HUES48 (cell line): ENCODE data around the gene TNFSF10.
A peak's percentile ranks its signal among the peaks of the same experiment; 100 is the strongest.
"Not testable (repeated sequence)": the region's sequence is repeated elsewhere in the genome, so short reads cannot be mapped to it uniquely, and the experiment has no call there.

Source experiments
- H3K27ac ChIP-seq: one replicate; pipeline ENCODE4 v1.7.0; 2013; ENCODE audit warnings: low read depth, low read length, inconsistent platforms
- H3K27me3 ChIP-seq: 2 replicates; pipeline ENCODE4 v1.6.1; 2013; ENCODE audit warnings: mild to moderate bottlenecking, low read length; ENCODE audit not compliant: control insufficient read depth, insufficient read depth
- H3K36me3 ChIP-seq: 2 replicates; pipeline ENCODE4 v1.6.1; 2013; ENCODE audit warnings: low read length; ENCODE audit not compliant: control insufficient read depth, insufficient read depth
- H3K4me1 ChIP-seq: 2 replicates; pipeline ENCODE4 v1.6.1; 2013; ENCODE audit warnings: mild to moderate bottlenecking, low read length; ENCODE audit not compliant: control insufficient read depth, insufficient read depth
- H3K4me3 ChIP-seq: 2 replicates; pipeline ENCODE4 v1.5.1; 2013; ENCODE audit warnings: mild to moderate bottlenecking, low read depth, low read length
- H3K9ac ChIP-seq: 2 replicates; pipeline ENCODE4 v1.6.1; 2013; ENCODE audit warnings: mild to moderate bottlenecking, low read depth, low read length, moderate library complexity
- H3K9me3 ChIP-seq: 2 replicates; pipeline ENCODE4 v1.6.1; 2013; ENCODE audit warnings: low read length; ENCODE audit not compliant: control insufficient read depth, insufficient read depth

The TNFSF10 gene

GRCh38 chr3:172522871-172523818 lies at the start of gene TNFSF10:
TSS of gene TNFSF10 (minus strand) at chr3:172523430. CDS start at chr3:172523384, 46 bp downstream.
- no peaks in the 10 kb centered on the region for H3K9me3 ChIP-seq
- no peak within 1 kb of the TSS for H3K9ac ChIP-seq
- H3K36me3 ChIP-seq = no peaks in the 10 kb centered on the region
- no peaks in the 10 kb centered on the region for H3K27me3 ChIP-seq
- H3K4me1 ChIP-seq = peaks cover 6% of the 10 kb centered on the region
- no peak within 1 kb of the TSS for H3K4me3 ChIP-seq
- no peak within 1 kb of the TSS for H3K27ac ChIP-seq

- Histone ChIP-seq H3K4me1 (no peaks in the 10 kb centered on the region), H3K36me3 (no peaks in the 10 kb centered on the region), H3K9ac (no peak overlapping the region), H3K4me3 (no peak overlapping the region), H3K9me3 (0 out of 2 replicates have a peak, but pooled peaks cover 3% of the 10 kb centered on the region), H3K27me3 (no peaks in the 10 kb centered on the region), H3K27ac (no peak overlapping the region)
Observed at GRCh38 chr3:172569128-172570008, 46.1 kb upstream of the TNFSF10 start.

GRCh38 chr3:172568701-172569100 lies 45.5 kb upstream of the TNFSF10 start:
- peaks cover 3% of the 10 kb centered on the region; the same call in 1 of the 2 replicates for H3K4me1 ChIP-seq
- no peak overlapping the region for H3K9ac ChIP-seq

GRCh38 chr3:172566785-172567184 lies 43.6 kb upstream of the TNFSF10 start:
- not testable (repeated sequence) for H3K36me3 ChIP-seq

More at GRCh38 chr3:172568701-172569100, 45.5 kb upstream of the TNFSF10 start:
- H3K27me3 ChIP-seq = no peaks in the 10 kb centered on the region
- no peak overlapping the region for H3K27ac ChIP-seq
- H3K9me3 ChIP-seq = 0 out of 2 replicates have a peak, but pooled peaks cover 3% of the 10 kb centered on the region
- no peaks in the 10 kb centered on the region for H3K36me3 ChIP-seq
- H3K4me3 ChIP-seq = no peak overlapping the region

GRCh38 chr3:172564499-172564898 lies 41.3 kb upstream of the TNFSF10 start:
- Histone ChIP-seq H3K27me3 (no peaks in the 10 kb centered on the region), H3K9ac (no peak overlapping the region), H3K36me3 (no peaks in the 10 kb centered on the region), H3K4me3 (no peak overlapping the region), H3K9me3 (0 out of 2 replicates have a peak, but pooled peaks cover 3% of the 10 kb centered on the region), H3K27ac (no peak overlapping the region), H3K4me1 (peaks cover 14% of the 10 kb centered on the region; the same call in 1 of the 2 replicates)

More at GRCh38 chr3:172566785-172567184, 43.6 kb upstream of the TNFSF10 start:
- H3K9ac ChIP-seq, H3K27me3 ChIP-seq, H3K4me3 ChIP-seq, H3K9me3 ChIP-seq, H3K27ac ChIP-seq: not testable (repeated sequence)
- peaks cover 14% of the 10 kb centered on the region; the same call in 1 of the 2 replicates for H3K4me1 ChIP-seq

- Histone ChIP-seq H3K9ac (0 out of 2 replicates have a peak overlapping the region, but pooled peaks have one; percentile 12), H3K27me3 (no peaks in the 10 kb centered on the region), H3K36me3 (no peaks in the 10 kb centered on the region), H3K4me1 (peaks cover 14% of the 10 kb centered on the region; the same call in 1 of the 2 replicates), H3K4me3 (no peak overlapping the region), H3K27ac (no peak overlapping the region), H3K9me3 (0 out of 2 replicates have a peak, but pooled peaks cover 3% of the 10 kb centered on the region)
Observed at GRCh38 chr3:172562871-172563865, 39.9 kb upstream of the TNFSF10 start.

- H3K27ac ChIP-seq = no peak overlapping the region
- H3K9me3 ChIP-seq = 0 out of 2 replicates have a peak, but pooled peaks cover 3% of the 10 kb centered on the region
- H3K4me1 ChIP-seq = peaks cover 14% of the 10 kb centered on the region; the same call in 1 of the 2 replicates
- no peak overlapping the region for H3K4me3 ChIP-seq
- H3K36me3 ChIP-seq = no peaks in the 10 kb centered on the region
- no peaks in the 10 kb centered on the region for H3K27me3 ChIP-seq
- H3K9ac ChIP-seq = no peak overlapping the region
Observed at GRCh38 chr3:172561897-172562640, 38.8 kb upstream of the TNFSF10 start.

GRCh38 chr3:172560586-172560985 lies 37.4 kb upstream of the TNFSF10 start:
- no peaks in the 10 kb centered on the region for H3K36me3 ChIP-seq
- H3K4me1 ChIP-seq = peaks cover 14% of the 10 kb centered on the region; the same call in 1 of the 2 replicates
- H3K4me3 ChIP-seq = no peak overlapping the region
- H3K27me3 ChIP-seq = no peaks in the 10 kb centered on the region
- no peak overlapping the region for H3K27ac ChIP-seq
- no peak overlapping the region for H3K9ac ChIP-seq
- H3K9me3 ChIP-seq = no peaks in the 10 kb centered on the region

- H3K9me3 ChIP-seq = no peaks in the 10 kb centered on the region
- H3K9ac ChIP-seq = no peak overlapping the region
- H3K36me3 ChIP-seq = no peaks in the 10 kb centered on the region
- H3K4me1 ChIP-seq = peaks cover 14% of the 10 kb centered on the region; the same call in 1 of the 2 replicates
- H3K4me3 ChIP-seq = no peak overlapping the region
- no peaks in the 10 kb centered on the region for H3K27me3 ChIP-seq
- H3K27ac ChIP-seq = no peak overlapping the region
Observed at GRCh38 chr3:172560026-172560425, 36.8 kb upstream of the TNFSF10 start.
